ENCODE results near the gene NTNG1. TPM values are rescaled to one million over a fixed set of nuclear protein-coding genes. Genes with fewer than 3 reads are reported as not detected.

The NTNG1 gene
- total RNA-seq, 4 donors from 2014 or later, result 0.78 to 4.2 (median 2.4) TPM

- no peaks in the 10 kb centered on the region for H3K27me3 ChIP-seq
- TF ChIP-seq POLR2AphosphoS5 (IDR thresholded peaks at IDR 0.05), result no peak
- TF ChIP-seq CTCF (IDR thresholded peaks at IDR 0.05), result peak in 1 of 3 experiments; percentile 11
- no peak for TF ChIP-seq POLR2A (IDR thresholded peaks at IDR 0.05; ENCODE audit: low read depth)
- TF ChIP-seq EP300 (IDR thresholded peaks at IDR 0.05), result no peak
- no peak for DNase-seq (ENCODE audit: extremely low spot score)
- H3K36me3 ChIP-seq, result no peaks in the 10 kb centered on the region
- intact Hi-C loops (cut with DNase I), result no loop called here
- 57% methylated on average over 5 of the region's 5 CpGs for WGBS
- H3K4me3 ChIP-seq, result no peak overlapping the region
- peaks cover 0 to 11% (median 8%) of the 10 kb centered on the region in 4 donors for H3K4me1 ChIP-seq
- no peak overlapping the region for H3K27ac ChIP-seq (replicated peaks in 1 of 4)
- H3K9me3 ChIP-seq, result no peaks in the 10 kb centered on the region
Observed at GRCh38 chr1:107196973-107197562, 56.2 kb downstream of the NTNG1 start.

- intact Hi-C loops (cut with DNase I), result no loop called here
Observed at GRCh38 chr1:107198561-107198960, 57.7 kb downstream of the NTNG1 start.

GRCh38 chr1:107200631-107201030 is 59.8 kb downstream of the NTNG1 start:
- H3K27ac ChIP-seq (replicated peaks in 1 of 4), result no peak overlapping the region
- intact Hi-C loops (cut with DNase I), result no loop called here
- 97% methylated on average over 1 of the region's 1 CpG for WGBS
- H3K27me3 ChIP-seq, result no peaks in the 10 kb centered on the region
- peaks cover 0 to 9% (median 0%) of the 10 kb centered on the region in 4 donors for H3K9me3 ChIP-seq
- no peak overlapping the region for H3K4me3 ChIP-seq
- H3K4me1 ChIP-seq, result peaks cover 0 to 11% (median 4%) of the 10 kb centered on the region in 4 donors
- TF ChIP-seq POLR2A (IDR thresholded peaks at IDR 0.05; ENCODE audit: low read depth) (no peak), CTCF (IDR thresholded peaks at IDR 0.05) (no peak), EP300 (IDR thresholded peaks at IDR 0.05) (no peak), POLR2AphosphoS5 (IDR thresholded peaks at IDR 0.05) (no peak)
- H3K36me3 ChIP-seq, result no peaks in the 10 kb centered on the region
- DNase-seq (ENCODE audit: extremely low spot score), result no peak

More at GRCh38 chr1:107198561-107198960, 57.7 kb downstream of the NTNG1 start:
- Histone ChIP-seq H3K9me3 (peaks cover 0 to 9% (median 0%) of the 10 kb centered on the region in 4 donors), H3K36me3 (no peaks in the 10 kb centered on the region), H3K4me3 (no peak overlapping the region), H3K27ac (replicated peaks in 1 of 4) (no peak overlapping the region), H3K27me3 (no peaks in the 10 kb centered on the region), H3K4me1 (peaks cover 0 to 11% (median 8%) of the 10 kb centered on the region in 4 donors)
- TF ChIP-seq EP300 (IDR thresholded peaks at IDR 0.05) (no peak), CTCF (IDR thresholded peaks at IDR 0.05) (no peak), POLR2A (IDR thresholded peaks at IDR 0.05; ENCODE audit: low read depth) (no peak), POLR2AphosphoS5 (IDR thresholded peaks at IDR 0.05) (no peak)
- 26% methylated on average over 5 of the region's 5 CpGs for WGBS
- DNase-seq (ENCODE audit: extremely low spot score), result no peak

GRCh38 chr1:107202007-107202406 is 61.2 kb downstream of the NTNG1 start:
- Histone ChIP-seq H3K4me1 (peaks cover 0 to 11% (median 0%) of the 10 kb centered on the region in 4 donors), H3K4me3 (no peak overlapping the region)
- intact Hi-C loops (cut with DNase I), result no loop called here

More at GRCh38 chr1:107202007-107202406, 61.2 kb downstream of the NTNG1 start:
- Histone ChIP-seq H3K27ac (replicated peaks in 1 of 4) (no peak overlapping the region), H3K27me3 (no peaks in the 10 kb centered on the region), H3K36me3 (no peaks in the 10 kb centered on the region), H3K9me3 (peaks cover 0 to 9% (median 0%) of the 10 kb centered on the region in 4 donors)
- TF ChIP-seq EP300 (IDR thresholded peaks at IDR 0.05) (no peak), POLR2A (IDR thresholded peaks at IDR 0.05; ENCODE audit: low read depth) (no peak), POLR2AphosphoS5 (IDR thresholded peaks at IDR 0.05) (no peak), CTCF (IDR thresholded peaks at IDR 0.05) (no peak)
- DNase-seq (ENCODE audit: extremely low spot score), result no peak
- WGBS, result 89% methylated on average over 1 of the region's 1 CpG

All from esophagus muscularis mucosa (tissue), 4 donors.